ENCODE measurements around the gene CT47C1. TPM values are rescaled to one million over a fixed set of nuclear protein-coding genes. Genes with fewer than 3 reads are reported as not detected.

CT47C1 gene
- total RNA-seq, 2 experiments from 2014 or later, result not detected

- no peaks in the 10 kb centered on the region for H3K36me3 Mint-ChIP-seq (ENCODE audit: low read depth)
- no peak for DNase-seq
- no peak for ATAC-seq (ENCODE audit: poor library complexity)
- no peaks in the 10 kb centered on the region for H3K27me3 ChIP-seq (ENCODE audit: control insufficient read depth in 1 of 2, insufficient read depth in 2 of 2, low read length in 2 of 2)
- ChIA-PET POLR2A (no interaction called here), CTCF (no interaction called here)
- H3K27ac ChIP-seq (ENCODE audit: low read depth in 1 of 2, low read length in 2 of 2), result no peak overlapping the region
- H3K36me3 ChIP-seq (ENCODE audit: insufficient read depth, low read length), result no peaks in the 10 kb centered on the region
- no peaks in the 10 kb centered on the region for H3K9me3 ChIP-seq (ENCODE audit: control insufficient read depth in 1 of 2, insufficient read depth in 1 of 2, low read length in 2 of 2)
- H3K4me1 Mint-ChIP-seq (ENCODE audit: low read depth), result no peaks in the 10 kb centered on the region
- no peak overlapping the region for H3K27ac Mint-ChIP-seq
- no peaks in the 10 kb centered on the region for H3K27me3 Mint-ChIP-seq
- H3K9me3 Mint-ChIP-seq, result peaks cover 3% of the 10 kb centered on the region
- intact Hi-C loops (cut with DNase I, micrococcal nuclease), result no loop called here
- H3K4me1 ChIP-seq (ENCODE audit: insufficient read depth, low read length), result no peaks in the 10 kb centered on the region
- H3K4me3 ChIP-seq (ENCODE audit: low read length), result no peak overlapping the region
- TF ChIP-seq CTCF (IDR thresholded peaks at IDR 0.05), result no peak
- H3K4me3 Mint-ChIP-seq, result no peak overlapping the region
Observed at GRCh38 chrX:119036107-119037029, 36.4 kb upstream of the CT47C1 start.

GRCh38 chrX:119040432-119040831 is 32.4 kb upstream of the CT47C1 start:
- POLR2A ChIA-PET, result no interaction called here

GRCh38 chrX:119041175-119041574 is 31.6 kb upstream of the CT47C1 start:
- ChIA-PET CTCF (no interaction called here), POLR2A (no interaction called here)
- no peak for TF ChIP-seq CTCF (IDR thresholded peaks at IDR 0.05)
- Mint-ChIP-seq H3K4me1 (ENCODE audit: low read depth) (no peaks in the 10 kb centered on the region), H3K4me3 (no peak overlapping the region), H3K27me3 (no peaks in the 10 kb centered on the region), H3K9me3 (no peaks in the 10 kb centered on the region), H3K27ac (no peak overlapping the region), H3K36me3 (ENCODE audit: low read depth) (no peaks in the 10 kb centered on the region)
- Histone ChIP-seq H3K36me3 (ENCODE audit: insufficient read depth, low read length) (no peaks in the 10 kb centered on the region), H3K4me3 (ENCODE audit: low read length) (no peak overlapping the region), H3K9me3 (ENCODE audit: control insufficient read depth in 1 of 2, insufficient read depth in 1 of 2, low read length in 2 of 2) (no peaks in the 10 kb centered on the region), H3K27ac (ENCODE audit: low read depth in 1 of 2, low read length in 2 of 2) (no peak overlapping the region), H3K27me3 (ENCODE audit: control insufficient read depth in 1 of 2, insufficient read depth in 2 of 2, low read length in 2 of 2) (no peaks in the 10 kb centered on the region), H3K4me1 (ENCODE audit: insufficient read depth, low read length) (no peaks in the 10 kb centered on the region)
- ATAC-seq (ENCODE audit: poor library complexity) (no peak), DNase-seq (peak in 2 of 14 experiments; percentile 18 to 47)
- intact Hi-C loops (cut with DNase I, micrococcal nuclease), result no loop called here

More at GRCh38 chrX:119040432-119040831, 32.4 kb upstream of the CT47C1 start:
- H3K4me1 ChIP-seq (ENCODE audit: insufficient read depth, low read length), result no peaks in the 10 kb centered on the region
- H3K9me3 Mint-ChIP-seq, result no peaks in the 10 kb centered on the region
- TF ChIP-seq CTCF (IDR thresholded peaks at IDR 0.05), result no peak
- H3K27ac ChIP-seq (ENCODE audit: low read depth in 1 of 2, low read length in 2 of 2), result no peak overlapping the region
- CTCF ChIA-PET, result no interaction called here
- no peaks in the 10 kb centered on the region for H3K27me3 ChIP-seq (ENCODE audit: control insufficient read depth in 1 of 2, insufficient read depth in 2 of 2, low read length in 2 of 2)
- H3K9me3 ChIP-seq (ENCODE audit: control insufficient read depth in 1 of 2, insufficient read depth in 1 of 2, low read length in 2 of 2), result no peaks in the 10 kb centered on the region
- no peaks in the 10 kb centered on the region for H3K27me3 Mint-ChIP-seq
- no peaks in the 10 kb centered on the region for H3K36me3 Mint-ChIP-seq (ENCODE audit: low read depth)
- H3K4me3 ChIP-seq (ENCODE audit: low read length), result no peak overlapping the region
- H3K4me3 Mint-ChIP-seq, result no peak overlapping the region
- no peaks in the 10 kb centered on the region for H3K36me3 ChIP-seq (ENCODE audit: insufficient read depth, low read length)
- no peak for ATAC-seq (ENCODE audit: poor library complexity)
- intact Hi-C loops (cut with DNase I, micrococcal nuclease), result no loop called here
- DNase-seq, result no peak
- H3K27ac Mint-ChIP-seq, result no peak overlapping the region
- H3K4me1 Mint-ChIP-seq (ENCODE audit: low read depth), result no peaks in the 10 kb centered on the region

Data from CD4-positive, alpha-beta T cell (primary cell).